ENCODE measurements around the gene DCST1.

The DCST1 gene

GRCh38 chr1:155014709-155015508 lies 18.7 kb upstream of the DCST1 start:
- no peak for DNase-seq (ENCODE audit: low read depth)

- no peak for DNase-seq (ENCODE audit: low read depth)
Observed at GRCh38 chr1:155015527-155016230, 17.9 kb upstream of the DCST1 start.

- no peak for DNase-seq (ENCODE audit: low read depth)
Observed at GRCh38 chr1:155016231-155016831, 17.3 kb upstream of the DCST1 start.

- DNase-seq (ENCODE audit: low read depth): peak; percentile 84
Observed at GRCh38 chr1:155017041-155017945, 16.3 kb upstream of the DCST1 start.

- no peak for DNase-seq (ENCODE audit: low read depth)
Observed at GRCh38 chr1:155017946-155018316, 15.7 kb upstream of the DCST1 start.

- DNase-seq (ENCODE audit: low read depth): no peak
Observed at GRCh38 chr1:155018617-155019348, 14.8 kb upstream of the DCST1 start.

- DNase-seq (ENCODE audit: low read depth): no peak
Observed at GRCh38 chr1:155019377-155020245, 14.0 kb upstream of the DCST1 start.

GRCh38 chr1:155022136-155022926 lies 11.3 kb upstream of the DCST1 start:
- DNase-seq (ENCODE audit: low read depth): no peak

GRCh38 chr1:155022927-155023236 lies 10.7 kb upstream of the DCST1 start:
- no peak for DNase-seq (ENCODE audit: low read depth)

GRCh38 chr1:155023627-155024026 lies 10.0 kb upstream of the DCST1 start:
- DNase-seq (ENCODE audit: low read depth): no peak

GRCh38 chr1:155024315-155024714 lies 9.3 kb upstream of the DCST1 start:
- DNase-seq (ENCODE audit: low read depth): no peak

- DNase-seq (ENCODE audit: low read depth): no peak
Observed at GRCh38 chr1:155026154-155026553, 7.5 kb upstream of the DCST1 start.

GRCh38 chr1:155026588-155026987 lies 7.0 kb upstream of the DCST1 start:
- DNase-seq (ENCODE audit: low read depth): no peak

- no peak for DNase-seq (ENCODE audit: low read depth)
Observed at GRCh38 chr1:155029513-155030242, 3.9 kb upstream of the DCST1 start.

GRCh38 chr1:155030243-155030795 lies 3.3 kb upstream of the DCST1 start:
- DNase-seq (ENCODE audit: low read depth): no peak

- no peak for DNase-seq (ENCODE audit: low read depth)
Observed at GRCh38 chr1:155030899-155031298, 2.7 kb upstream of the DCST1 start.

- DNase-seq (ENCODE audit: low read depth): no peak
Observed at GRCh38 chr1:155032886-155033285, 738 bp upstream of the DCST1 start.

- DNase-seq (ENCODE audit: low read depth): no peak
Observed at GRCh38 chr1:155034318-155035208, 939 bp downstream of the DCST1 start.
